Endothelial cell of umbilical vein (primary cell): ENCODE measurements around the gene LRRC27. TPM values are rescaled to one million over a fixed set of nuclear protein-coding genes. Genes with fewer than 3 reads are reported as not detected.
A peak's percentile ranks its signal among the peaks of the same experiment; 100 is the strongest.

Source experiments
- BruUV-seq: library from RNA; stranded (reverse); fragments of 400-500 nt; replicated peaks from 2 replicates; lab custom pipeline; 2021; lab: Mats Ljungman, UMichigan
- CTCF ChIA-PET: fragments of 300-600, 350-600 bp; sonication (Branson Sonifier 250); formaldehyde crosslinking; loops from one replicate; lab custom pipeline; 2021; ENCODE audit warnings: antibody characterized with exemption, inconsistent platforms; lab: Charles Lee
- POLR2A ChIA-PET: fragments of 300-600, 350-600 bp; sonication (Branson Sonifier 250); formaldehyde crosslinking; loops from one replicate; lab custom pipeline; 2021; ENCODE audit warnings: antibody characterized with exemption, inconsistent platforms; lab: Charles Lee
- DNase-seq: peaks from one replicate; pipeline ENCODE4 v3.0.0-alpha.2; 2011; ENCODE audit warnings: low read depth, low spot score
- FAIRE-seq: peaks from 2 replicates; lab custom pipeline; 2011; peaks lifted over from hg19 to GRCh38; lab: Jason Lieb, UNC
- H2AFZ ChIP-seq: 2 replicates; pipeline ENCODE4 v1.6.0; 2012; ENCODE audit warnings: low read depth, low read length, control low read depth, inconsistent platforms
- H3K27ac ChIP-seq: 2 replicates; pipeline ENCODE4 v1.5.1; 2011; ENCODE audit warnings: low read depth, mild to moderate bottlenecking, control low read depth, low read length, moderate library complexity; ENCODE audit not compliant: insufficient read depth
- H3K27me3 ChIP-seq, 2 experiments: 2 replicates each; pipeline versions ENCODE4 v1.6.0 to v1.6.1; 2011; ENCODE audit warnings: low read length in 2 of 2, mixed read lengths in 1 of 2; ENCODE audit not compliant: control insufficient read depth in 2 of 2, insufficient read depth in 2 of 2
- H3K36me3 ChIP-seq, 2 experiments: 2 replicates in 1 of 2; 3 replicates in 1 of 2; pipeline ENCODE4 v1.5.1; 2011; ENCODE audit warnings: low read length in 2 of 2, mild to moderate bottlenecking in 1 of 2, moderate library complexity in 1 of 2; ENCODE audit not compliant: control insufficient read depth in 2 of 2, insufficient read depth in 2 of 2; ENCODE audit errors: extremely low read depth in 1 of 2
- H3K4me1 ChIP-seq: 3 replicates; pipeline ENCODE4 v1.5.1; 2011; ENCODE audit warnings: mild to moderate bottlenecking, low read length; ENCODE audit not compliant: control insufficient read depth, insufficient read depth; ENCODE audit errors: extremely low read depth
- H3K4me2 ChIP-seq: 2 replicates; pipeline ENCODE4 v1.6.1; 2011; ENCODE audit warnings: low read length, control low read depth, mixed read lengths; ENCODE audit not compliant: insufficient read depth
- H3K4me3 ChIP-seq, 3 experiments: fragments of 200-600 bp in 1 of 3; sonication (generic), shearing (Covaris generic) in 1 of 3; replicated peaks in 1 of 3; 2 replicates each; pipeline ENCODE4 v1.5.1; 2011 to 2016; ENCODE audit warnings: control low read depth in 3 of 3, low read length in 3 of 3, mild to moderate bottlenecking in 2 of 3, inconsistent platforms in 1 of 3, low read depth in 1 of 3, moderate library complexity in 1 of 3; ENCODE audit not compliant: insufficient read depth in 1 of 3
- H3K79me2 ChIP-seq: 2 replicates; pipeline ENCODE4 v1.6.0; 2012; ENCODE audit warnings: low read length, inconsistent platforms; ENCODE audit not compliant: control insufficient read depth, insufficient read depth
- H3K9ac ChIP-seq: replicated peaks from 2 replicates; pipeline ENCODE3; 2011; ENCODE audit warnings: low read length, control low read depth; ENCODE audit not compliant: insufficient read depth; ENCODE audit errors: extremely low read depth
- H3K9me1 ChIP-seq: replicated peaks from 3 replicates; pipeline ENCODE4 v1.6.0; 2011; ENCODE audit warnings: mild to moderate bottlenecking, low read length; ENCODE audit not compliant: control insufficient read depth, insufficient read depth; ENCODE audit errors: extremely low read depth
- H3K9me3 ChIP-seq: replicated peaks from 2 replicates; pipeline ENCODE4 v1.5.1; 2012; ENCODE audit warnings: low read length, inconsistent platforms; ENCODE audit not compliant: control insufficient read depth, insufficient read depth
- H4K20me1 ChIP-seq: replicated peaks from 2 replicates; pipeline ENCODE3; 2011; ENCODE audit warnings: mild to moderate bottlenecking, low read length; ENCODE audit not compliant: control insufficient read depth, insufficient read depth; ENCODE audit errors: extremely low read depth
- EZH2 ChIP-seq: IDR thresholded peaks from 2 replicates; pipeline ENCODE4 v1.6.1; 2012; ENCODE audit warnings: borderline replicate concordance, low read depth, mild to moderate bottlenecking, moderate library complexity, low read length, inconsistent platforms; ENCODE audit not compliant: severe bottlenecking
- FOS ChIP-seq: IDR thresholded peaks from 2 replicates; pipeline ENCODE4 v1.6.1; 2011; ENCODE audit warnings: mild to moderate bottlenecking, low read length, moderate library complexity, borderline replicate concordance; ENCODE audit not compliant: insufficient read depth
- GATA2 ChIP-seq: IDR thresholded peaks from 2 replicates; pipeline ENCODE4 v1.7.0; 2011; ENCODE audit warnings: low read depth, mild to moderate bottlenecking, moderate library complexity, mixed read lengths, low read length; ENCODE audit not compliant: insufficient read length, insufficient read depth
- JUN ChIP-seq: IDR thresholded peaks from 2 replicates; pipeline ENCODE4 v1.6.1; 2011; ENCODE audit warnings: borderline replicate concordance, low read depth; ENCODE audit not compliant: insufficient read length, insufficient read depth
- MAX ChIP-seq: IDR thresholded peaks from 2 replicates; pipeline ENCODE4 v1.6.1; 2011; ENCODE audit not compliant: insufficient read depth, insufficient read length
- MYC ChIP-seq: IDR thresholded peaks from one replicate; pipeline ENCODE4 v1.6.1; 2011; ENCODE audit warnings: mild to moderate bottlenecking, low read depth, low read length
- POLR2A ChIP-seq: IDR thresholded peaks from 2 replicates; pipeline ENCODE4 v1.6.1; 2012; ENCODE audit warnings: low read depth, mild to moderate bottlenecking, control low read depth, low read length
- POLR2AphosphoS5 ChIP-seq: IDR thresholded peaks from 2 replicates; pipeline ENCODE4 v1.6.1; 2012; ENCODE audit warnings: low read depth, mild to moderate bottlenecking, control low read depth, low read length, moderate library complexity; ENCODE audit not compliant: insufficient read depth
- dilution Hi-C: fragments of 300-500 bp; cut with MboI; formaldehyde crosslinking; loops from one replicate; pipeline ENCODE4 v1.15.0; 2019; ENCODE audit warnings: low sequenced_read_pairs; ENCODE audit not compliant: extremely low pct_ligation_motif_present
- intact Hi-C: fragments of 100-400 bp; cut with micrococcal nuclease; formaldehyde crosslinking; loops from one replicate; pipeline ENCODE4 v1.10.0; 2022
- polyA plus RNA-seq, 4 experiments: library from polyadenylated mRNA; depleted of rRNA in 3 of 4; stranded (reverse) in 3 of 4; unstranded in 1 of 4; fragments of >200 nt; gene quantifications; 2 replicates each; pipeline versions ENCODE4 v1.2.1 to v1.2.3, GENCODE V29; 2011 to 2012; ENCODE audit warnings: missing spikeins in 1 of 4
- total RNA-seq: library from RNA; stranded (reverse); gene quantifications from 2 replicates; pipeline ENCODE4 v1.2.3, GENCODE V29; 2021
- TF ChIP-seq, protein P1 (sequence below), 2 donors: IDR thresholded peaks; 1 replicate in 1 of 2; 2 replicates in 1 of 2; pipeline ENCODE4 v1.5.1; 2011; ENCODE audit warnings: low read length in 2 of 2, mild to moderate bottlenecking in 2 of 2, moderate library complexity in 2 of 2, control low read depth in 1 of 2, inconsistent platforms in 1 of 2, low read depth in 1 of 2; ENCODE audit not compliant: insufficient read depth in 1 of 2; ENCODE audit errors: extremely low read depth in 1 of 2

LRRC27 gene
- total and polyA plus RNA-seq, 2 donors (not counting 3 experiments of a cell fraction or from before 2014, with no cell fraction given): 8.3 to 13.6 TPM

GRCh38 chr10:132425029-132425756 lies 93.2 kb downstream of the LRRC27 start:
- intact Hi-C loops: no loop called here
- no peak overlapping the region for H2AFZ ChIP-seq
- dilution Hi-C loops: no loop called here
- no peak overlapping the region for H3K9ac ChIP-seq
- FAIRE-seq (no peak), DNase-seq (no peak)
- H3K9me1 ChIP-seq: no peaks in the 10 kb centered on the region
- H3K4me2 ChIP-seq: no peak overlapping the region
- no peaks in the 10 kb centered on the region for H3K9me3 ChIP-seq
- H3K4me1 ChIP-seq: peaks cover 7% of the 10 kb centered on the region
- no peaks in the 10 kb centered on the region for H4K20me1 ChIP-seq
- POLR2A ChIA-PET: no interaction called here
- H3K4me3 ChIP-seq: no peak overlapping the region
- CTCF ChIA-PET: no interaction called here
- H3K27ac ChIP-seq: no peak overlapping the region
- no peaks in the 10 kb centered on the region for H3K36me3 ChIP-seq
- TF ChIP-seq MAX (peak; percentile 46), MYC (no peak)
- H3K79me2 ChIP-seq: no peaks in the 10 kb centered on the region
- BruUV-seq: no TSS peak
- H3K27me3 ChIP-seq: no peaks in the 10 kb centered on the region

- dilution Hi-C loops: no loop called here
- ChIA-PET POLR2A (no interaction called here), CTCF (no interaction called here)
- no peaks in the 10 kb centered on the region for H3K36me3 ChIP-seq
- no peaks in the 10 kb centered on the region for H4K20me1 ChIP-seq
- no peaks in the 10 kb centered on the region for H3K9me3 ChIP-seq
- DNase-seq (no peak), FAIRE-seq (no peak)
- H3K27ac ChIP-seq: no peak overlapping the region
- H3K9me1 ChIP-seq: no peaks in the 10 kb centered on the region
- H3K27me3 ChIP-seq: no peaks in the 10 kb centered on the region
- peaks cover 7% of the 10 kb centered on the region for H3K4me1 ChIP-seq
- no peaks in the 10 kb centered on the region for H3K79me2 ChIP-seq
- intact Hi-C loops: no loop called here
- no peak overlapping the region for H3K4me3 ChIP-seq
- H2AFZ ChIP-seq: no peak overlapping the region
- no peak overlapping the region for H3K4me2 ChIP-seq
- TF ChIP-seq MAX: no peak
- TF ChIP-seq POLR2AphosphoS5: no peak
- TF ChIP-seq POLR2A: no peak
- TF ChIP-seq GATA2: no peak
- TF ChIP-seq JUN: no peak
- no peak for TF ChIP-seq EZH2
- no peak for TF ChIP-seq FOS
- no peak for TF ChIP-seq MYC
- TF ChIP-seq, protein P1, sequence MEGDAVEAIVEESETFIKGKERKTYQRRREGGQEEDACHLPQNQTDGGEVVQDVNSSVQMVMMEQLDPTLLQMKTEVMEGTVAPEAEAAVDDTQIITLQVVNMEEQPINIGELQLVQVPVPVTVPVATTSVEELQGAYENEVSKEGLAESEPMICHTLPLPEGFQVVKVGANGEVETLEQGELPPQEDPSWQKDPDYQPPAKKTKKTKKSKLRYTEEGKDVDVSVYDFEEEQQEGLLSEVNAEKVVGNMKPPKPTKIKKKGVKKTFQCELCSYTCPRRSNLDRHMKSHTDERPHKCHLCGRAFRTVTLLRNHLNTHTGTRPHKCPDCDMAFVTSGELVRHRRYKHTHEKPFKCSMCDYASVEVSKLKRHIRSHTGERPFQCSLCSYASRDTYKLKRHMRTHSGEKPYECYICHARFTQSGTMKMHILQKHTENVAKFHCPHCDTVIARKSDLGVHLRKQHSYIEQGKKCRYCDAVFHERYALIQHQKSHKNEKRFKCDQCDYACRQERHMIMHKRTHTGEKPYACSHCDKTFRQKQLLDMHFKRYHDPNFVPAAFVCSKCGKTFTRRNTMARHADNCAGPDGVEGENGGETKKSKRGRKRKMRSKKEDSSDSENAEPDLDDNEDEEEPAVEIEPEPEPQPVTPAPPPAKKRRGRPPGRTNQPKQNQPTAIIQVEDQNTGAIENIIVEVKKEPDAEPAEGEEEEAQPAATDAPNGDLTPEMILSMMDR (IDR thresholded peaks at IDR 0.05; ENCODE audit: extremely low read depth in 1 of 2, insufficient read depth in 1 of 2, low read depth in 1 of 2, low read length in 2 of 2): no peak
- no peak overlapping the region for H3K9ac ChIP-seq
- no TSS peak for BruUV-seq
These were observed 93.8 kb downstream of the LRRC27 start for GRCh38 chr10:132425757-132426155.
